Measurements from ENCODE around the gene LITAF. TPM values are rescaled to one million over a fixed set of nuclear protein-coding genes. Genes with fewer than 3 reads are reported as not detected.
"Not testable (repeated sequence)": the region's sequence is repeated elsewhere in the genome, so short reads cannot be mapped to it uniquely, and the experiment has no call there.

Gene LITAF
- total RNA-seq, 1 donor from 2014 or later = 197 TPM

DNA sequence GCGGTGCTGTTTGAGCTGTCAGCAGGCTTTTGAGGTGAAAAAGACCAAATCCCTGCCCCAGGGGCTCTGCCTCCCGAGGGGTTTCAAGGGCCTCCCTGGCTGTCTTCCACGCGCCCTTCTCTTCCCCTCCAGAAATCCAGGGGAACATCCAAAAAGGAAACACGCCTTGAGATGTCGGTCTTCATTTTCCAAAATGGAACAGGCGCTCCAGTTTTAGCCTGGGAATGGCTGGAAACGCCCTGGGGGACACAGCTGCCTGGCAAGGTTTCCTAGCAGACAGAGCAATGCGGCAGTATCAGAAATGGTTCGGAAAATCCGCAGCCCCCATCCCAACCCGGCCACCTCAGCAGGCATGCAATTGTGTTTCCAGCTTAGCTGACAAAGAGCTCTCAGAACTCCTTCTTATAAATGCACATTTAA is 16.6 kb upstream of the LITAF start:
- intact Hi-C loops (cut with micrococcal nuclease) = no loop called here
- Mint-ChIP-seq H3K27me3 (ENCODE audit: insufficient read depth) (peaks cover 13% of the 10 kb centered on the region), H3K27ac (no peak overlapping the region), H3K36me3 (ENCODE audit: low read depth) (no peaks in the 10 kb centered on the region), H3K4me1 (ENCODE audit: low read depth) (no peaks in the 10 kb centered on the region), H3K9me3 (no peaks in the 10 kb centered on the region), H3K4me3 (no peak overlapping the region)
- DNase-seq (ENCODE audit: low spot score) = no peak

DNA sequence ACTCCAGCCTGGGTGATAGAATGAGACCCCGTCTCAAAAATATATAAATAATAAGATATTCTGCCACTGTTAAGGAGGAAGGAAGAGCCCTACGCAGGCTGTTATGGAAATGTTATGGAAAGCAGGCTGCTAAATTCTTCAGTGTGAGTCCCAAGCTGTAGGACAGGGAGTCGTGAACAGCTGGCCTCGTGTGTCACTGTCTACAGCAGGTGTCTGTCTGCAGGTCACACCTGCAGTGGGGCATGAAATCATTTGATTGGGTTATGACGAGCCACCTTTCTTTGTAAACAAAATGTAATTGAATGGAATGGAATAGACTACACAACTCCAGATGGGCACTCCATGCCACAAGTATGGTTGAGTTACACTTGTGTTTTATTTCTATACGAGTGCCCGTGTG is 15.6 kb upstream of the LITAF start:
- H3K36me3 Mint-ChIP-seq (ENCODE audit: low read depth) = no peaks in the 10 kb centered on the region
- intact Hi-C loops (cut with micrococcal nuclease) = no loop called here
- H3K4me1 Mint-ChIP-seq (ENCODE audit: low read depth) = peaks cover 4% of the 10 kb centered on the region
- H3K27me3 Mint-ChIP-seq (ENCODE audit: insufficient read depth) = peaks cover 10% of the 10 kb centered on the region
- H3K4me3 Mint-ChIP-seq = no peak overlapping the region
- no peak for DNase-seq (ENCODE audit: low spot score)
- no peaks in the 10 kb centered on the region for H3K9me3 Mint-ChIP-seq
- H3K27ac Mint-ChIP-seq = no peak overlapping the region

DNA sequence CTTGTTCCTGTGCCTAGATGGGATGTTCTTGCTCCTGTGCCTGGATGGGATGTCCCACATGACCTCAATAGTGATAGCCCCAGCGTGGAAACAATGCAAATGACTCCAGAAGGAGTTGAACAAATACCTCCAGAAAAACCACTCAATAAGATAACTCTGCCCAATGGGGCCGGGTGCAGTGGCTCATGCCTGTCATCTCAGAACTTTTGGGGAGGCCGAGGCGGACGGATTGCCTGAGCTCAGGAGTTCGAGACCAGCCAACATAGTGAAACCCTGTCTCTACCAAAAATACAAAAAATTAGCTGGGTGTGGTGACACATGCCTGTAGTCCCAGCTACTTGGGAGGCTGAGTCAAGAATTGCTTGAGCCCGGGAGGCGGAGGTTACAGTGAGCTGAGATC is 15.2 kb upstream of the LITAF start:
- no peaks in the 10 kb centered on the region for H3K9me3 Mint-ChIP-seq
- no peak for DNase-seq (ENCODE audit: low spot score)
- H3K4me3 Mint-ChIP-seq = no peak overlapping the region
- peaks cover 8% of the 10 kb centered on the region for H3K4me1 Mint-ChIP-seq (ENCODE audit: low read depth)
- H3K36me3 Mint-ChIP-seq (ENCODE audit: low read depth) = no peaks in the 10 kb centered on the region
- intact Hi-C loops (cut with micrococcal nuclease) = no loop called here
- peaks cover 10% of the 10 kb centered on the region for H3K27me3 Mint-ChIP-seq (ENCODE audit: insufficient read depth)
- H3K27ac Mint-ChIP-seq = no peak overlapping the region

DNA sequence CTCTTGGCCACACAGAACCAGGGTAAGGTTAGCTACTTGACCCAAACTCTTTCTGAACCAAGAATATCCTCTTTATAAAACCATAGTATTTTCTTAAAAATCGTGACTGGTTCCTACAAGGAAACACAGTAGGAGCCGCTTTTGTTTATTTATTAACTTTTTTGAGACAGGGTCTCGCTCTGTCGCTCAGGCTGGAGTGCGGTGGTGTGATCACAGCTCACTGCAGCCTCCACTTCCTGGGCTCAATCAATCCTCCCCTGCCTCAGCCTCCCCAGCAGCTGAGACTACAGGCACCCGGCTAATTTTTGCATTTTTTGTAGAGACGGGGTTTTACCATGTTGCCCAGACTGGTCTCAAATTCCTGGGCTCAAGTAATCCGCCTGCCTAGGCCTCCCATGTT is 14.7 kb upstream of the LITAF start:
- H3K9me3 Mint-ChIP-seq = no peaks in the 10 kb centered on the region
- peaks cover 10% of the 10 kb centered on the region for H3K27me3 Mint-ChIP-seq (ENCODE audit: insufficient read depth)
- intact Hi-C loops (cut with micrococcal nuclease) = no loop called here
- no peak overlapping the region for H3K4me3 Mint-ChIP-seq
- no peaks in the 10 kb centered on the region for H3K36me3 Mint-ChIP-seq (ENCODE audit: low read depth)
- no peak overlapping the region for H3K27ac Mint-ChIP-seq
- no peak for DNase-seq (ENCODE audit: low spot score)
- peaks cover 9% of the 10 kb centered on the region for H3K4me1 Mint-ChIP-seq (ENCODE audit: low read depth)

DNA sequence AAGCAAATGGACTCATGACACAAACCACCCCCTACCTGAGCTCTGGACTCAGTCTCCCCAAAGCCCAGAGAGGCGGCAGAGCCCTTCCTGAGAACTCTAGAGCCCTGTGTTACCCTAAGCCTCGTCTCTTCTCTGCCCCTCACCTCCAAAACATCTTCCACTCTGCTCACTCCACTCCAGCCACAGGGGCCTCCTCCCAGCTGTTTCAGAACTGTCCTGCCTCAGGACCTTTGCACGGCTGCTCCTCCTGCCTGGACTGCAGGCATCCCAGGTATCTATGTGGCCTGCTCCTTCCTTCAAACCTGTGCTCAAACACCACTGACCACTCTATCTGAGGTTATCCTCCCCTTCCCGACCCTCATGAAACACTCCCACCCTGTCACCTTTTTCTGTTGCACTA is 12.9 kb upstream of the LITAF start:
- intact Hi-C loops (cut with micrococcal nuclease) = no loop called here
- Mint-ChIP-seq H3K27ac (no peak overlapping the region), H3K27me3 (ENCODE audit: insufficient read depth) (peaks cover 8% of the 10 kb centered on the region), H3K36me3 (ENCODE audit: low read depth) (no peaks in the 10 kb centered on the region), H3K4me3 (no peak overlapping the region), H3K4me1 (ENCODE audit: low read depth) (peaks cover 9% of the 10 kb centered on the region), H3K9me3 (no peaks in the 10 kb centered on the region)
- no peak for DNase-seq (ENCODE audit: low spot score)

DNA sequence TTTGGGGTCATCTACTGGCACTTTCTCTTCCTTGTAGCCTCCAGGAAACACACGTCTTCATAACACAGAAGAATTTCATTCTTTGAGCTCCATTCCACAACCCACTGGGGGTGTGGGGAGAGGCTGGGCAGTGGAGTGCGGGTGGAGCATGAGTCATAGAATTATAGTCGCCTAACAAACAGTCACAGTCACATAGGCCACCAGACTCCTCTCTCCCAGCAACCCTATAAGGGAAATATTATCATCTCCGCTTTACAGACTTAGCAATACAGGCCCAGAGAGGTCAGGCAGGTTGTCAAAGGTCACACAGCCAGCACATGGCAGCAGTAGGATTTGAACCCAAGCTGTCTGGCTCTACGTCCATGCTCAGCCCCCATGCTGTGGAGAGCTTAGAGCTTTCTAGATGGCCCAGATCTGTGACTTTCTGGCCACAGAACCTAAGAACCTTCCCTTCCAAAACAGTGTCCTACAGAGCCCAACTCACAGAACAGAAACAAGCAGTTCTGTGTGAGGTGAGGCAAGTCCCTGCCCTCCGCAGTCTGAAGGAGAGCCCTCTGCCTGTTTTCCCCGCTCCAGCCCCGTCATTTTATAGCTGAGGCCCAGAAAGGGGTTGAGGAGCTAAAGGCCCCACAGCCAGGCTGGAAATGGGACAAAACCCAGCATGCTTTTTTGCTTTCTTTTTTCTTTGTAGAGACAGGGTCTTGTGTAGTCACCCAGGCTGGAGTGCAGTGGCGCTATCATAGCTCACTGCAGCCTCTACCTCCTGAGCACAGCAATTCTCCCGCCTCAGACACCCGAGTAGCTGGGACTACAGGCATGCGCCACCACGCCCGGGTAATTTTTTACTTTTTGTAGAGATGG is 10.7 kb upstream of the LITAF start:
- H3K9me3 Mint-ChIP-seq = no peaks in the 10 kb centered on the region
- H3K4me1 Mint-ChIP-seq (ENCODE audit: low read depth) = peaks cover 9% of the 10 kb centered on the region
- intact Hi-C loops (cut with micrococcal nuclease) = no loop called here
- no peak for DNase-seq (ENCODE audit: low spot score)
- H3K27ac Mint-ChIP-seq = no peak overlapping the region
- no peaks in the 10 kb centered on the region for H3K36me3 Mint-ChIP-seq (ENCODE audit: low read depth)
- H3K4me3 Mint-ChIP-seq = no peak overlapping the region
- H3K27me3 Mint-ChIP-seq (ENCODE audit: insufficient read depth) = peaks cover 5% of the 10 kb centered on the region

DNA sequence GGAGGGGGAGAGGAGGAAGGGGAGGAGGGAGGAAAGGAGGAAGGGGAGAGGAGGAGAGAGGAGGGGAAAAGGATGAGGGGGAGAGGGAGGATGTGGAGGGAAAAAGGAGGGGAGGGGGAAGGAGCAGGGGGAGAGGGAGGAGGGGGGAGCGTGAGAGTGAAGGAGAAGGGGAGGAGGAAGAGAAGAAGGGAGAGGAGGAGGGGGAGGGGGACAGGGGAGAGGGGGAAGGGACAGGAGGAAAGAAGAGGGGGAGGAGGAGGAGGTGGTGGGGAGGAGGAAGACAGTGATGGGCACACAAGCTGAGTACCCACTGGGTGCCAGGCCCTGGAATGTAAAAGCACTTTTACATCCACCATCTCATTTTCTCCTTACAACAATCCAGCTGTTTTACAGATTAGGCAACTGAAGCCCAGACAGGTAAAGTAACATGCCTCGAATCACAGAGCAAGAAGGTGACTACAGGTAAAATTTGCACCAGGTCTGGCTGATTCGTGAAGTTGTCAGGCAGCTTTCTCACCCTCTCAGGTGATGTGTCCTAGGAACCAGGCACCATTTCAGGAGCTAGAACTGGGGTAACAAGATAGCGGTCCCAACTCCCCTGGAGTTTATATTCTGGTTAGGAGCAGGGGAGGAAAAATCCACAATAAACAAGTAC is 10.0 kb upstream of the LITAF start:
- H3K4me3 Mint-ChIP-seq = no peak overlapping the region
- intact Hi-C loops (cut with micrococcal nuclease) = no loop called here
- no peak for DNase-seq (ENCODE audit: low spot score)
- no peaks in the 10 kb centered on the region for H3K9me3 Mint-ChIP-seq
- peaks cover 3% of the 10 kb centered on the region for H3K27me3 Mint-ChIP-seq (ENCODE audit: insufficient read depth)
- no peak overlapping the region for H3K27ac Mint-ChIP-seq
- H3K36me3 Mint-ChIP-seq (ENCODE audit: low read depth) = no peaks in the 10 kb centered on the region
- peaks cover 9% of the 10 kb centered on the region for H3K4me1 Mint-ChIP-seq (ENCODE audit: low read depth)

DNA sequence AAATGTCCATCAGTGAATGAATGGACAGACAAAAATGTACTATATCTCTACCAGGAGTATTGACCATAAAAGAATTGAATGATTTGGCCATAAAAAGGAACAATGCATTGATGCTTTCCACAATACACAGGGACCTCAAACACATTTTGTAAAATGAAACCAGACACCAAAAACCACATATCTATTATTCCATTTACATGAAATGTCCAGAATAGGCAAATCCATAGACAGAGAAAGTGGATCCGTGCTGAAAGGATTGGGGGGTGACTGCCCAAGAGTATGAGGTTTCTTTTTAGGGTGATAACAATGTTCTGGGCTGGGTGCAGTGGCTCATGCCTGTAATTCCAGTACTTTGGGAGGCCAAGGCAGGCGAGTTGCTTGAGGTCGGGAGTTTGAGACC is 6.9 kb upstream of the LITAF start:
- intact Hi-C loops (cut with micrococcal nuclease) = no loop called here
- Mint-ChIP-seq H3K27me3 (ENCODE audit: insufficient read depth) (no peaks in the 10 kb centered on the region), H3K4me3 (no peak overlapping the region), H3K36me3 (ENCODE audit: low read depth) (no peaks in the 10 kb centered on the region), H3K27ac (no peak overlapping the region), H3K4me1 (ENCODE audit: low read depth) (peaks cover 9% of the 10 kb centered on the region), H3K9me3 (no peaks in the 10 kb centered on the region)
- no peak for DNase-seq (ENCODE audit: low spot score)

DNA sequence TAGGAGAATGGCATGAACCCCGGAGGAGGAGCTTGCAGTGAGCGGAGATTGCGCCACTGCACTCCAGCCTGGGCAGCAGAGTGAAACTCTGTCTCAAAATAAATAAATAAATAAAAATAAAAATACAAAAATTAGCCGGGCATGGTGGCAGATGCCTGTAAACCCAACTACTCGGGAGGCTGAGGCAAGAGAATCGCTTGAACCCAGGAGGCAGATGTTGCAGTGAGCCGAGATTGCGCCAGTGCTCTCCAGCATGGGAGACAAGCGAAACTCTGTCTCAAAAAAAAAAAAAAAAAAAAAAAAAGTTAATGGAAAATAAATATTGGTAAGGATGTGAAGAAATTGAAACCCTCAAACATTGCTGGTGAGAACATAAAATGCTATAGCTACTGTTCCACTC is 6.4 kb upstream of the LITAF start:
- H3K36me3 Mint-ChIP-seq (ENCODE audit: low read depth); H3K4me3 Mint-ChIP-seq; H3K27me3 Mint-ChIP-seq (ENCODE audit: insufficient read depth); H3K9me3 Mint-ChIP-seq; H3K4me1 Mint-ChIP-seq (ENCODE audit: low read depth); H3K27ac Mint-ChIP-seq; intact Hi-C loops (cut with micrococcal nuclease); DNase-seq (ENCODE audit: low spot score): not testable (repeated sequence)

DNA sequence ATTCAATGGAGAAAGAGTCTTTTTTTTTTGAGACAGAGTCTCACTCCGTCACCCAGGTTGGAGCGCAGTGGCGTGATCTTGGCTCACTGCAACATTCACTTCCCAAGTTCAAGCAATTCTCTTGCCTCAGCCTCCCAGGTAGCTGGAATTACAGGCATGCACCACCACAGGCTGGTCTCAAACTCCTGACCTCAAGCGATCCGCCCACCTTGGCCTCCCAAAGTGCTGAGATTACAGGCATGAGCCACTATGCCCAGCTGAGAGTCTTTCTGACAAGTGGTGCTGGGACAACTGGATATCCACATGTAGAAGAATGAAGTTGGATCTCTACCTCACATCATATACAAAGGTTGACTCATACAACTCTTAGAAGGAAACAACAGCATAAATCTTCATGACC is 4.9 kb upstream of the LITAF start:
- H3K9me3 Mint-ChIP-seq; intact Hi-C loops (cut with micrococcal nuclease); H3K27me3 Mint-ChIP-seq (ENCODE audit: insufficient read depth); H3K4me3 Mint-ChIP-seq; DNase-seq (ENCODE audit: low spot score); H3K4me1 Mint-ChIP-seq (ENCODE audit: low read depth); H3K36me3 Mint-ChIP-seq (ENCODE audit: low read depth); H3K27ac Mint-ChIP-seq: not testable (repeated sequence)

DNA sequence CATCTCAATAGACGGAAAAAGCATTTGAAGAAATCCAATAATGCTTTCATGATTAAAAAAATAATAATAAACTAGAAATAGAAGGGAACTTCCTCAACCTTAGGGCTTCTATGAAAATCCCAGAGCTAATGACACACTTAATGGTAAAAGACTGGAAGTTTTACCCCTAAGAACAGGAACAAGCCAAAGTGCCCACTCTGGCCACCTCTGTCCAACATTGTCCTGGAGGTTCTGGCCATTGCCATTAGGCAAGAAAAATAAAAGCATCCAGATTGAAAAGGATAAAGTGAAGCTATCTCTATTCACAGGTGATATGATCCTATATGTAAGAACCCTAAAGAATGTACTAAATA is 2.5 kb upstream of the LITAF start:
- H3K9me3 Mint-ChIP-seq = no peaks in the 10 kb centered on the region
- H3K27ac Mint-ChIP-seq = no peak overlapping the region
- H3K36me3 Mint-ChIP-seq (ENCODE audit: low read depth) = peaks cover 11% of the 10 kb centered on the region
- H3K4me3 Mint-ChIP-seq = peak overlapping the region; percentile 12
- no peak for DNase-seq (ENCODE audit: low spot score)
- intact Hi-C loops (cut with micrococcal nuclease) = loop anchor here (5.0 to 10.0 kb wide), 2 partner anchors 42 to 484 kb away; no protein-coding TSS in a partner anchor
- H3K27me3 Mint-ChIP-seq (ENCODE audit: insufficient read depth) = no peaks in the 10 kb centered on the region
- peaks cover 18% of the 10 kb centered on the region for H3K4me1 Mint-ChIP-seq (ENCODE audit: low read depth)

DNA sequence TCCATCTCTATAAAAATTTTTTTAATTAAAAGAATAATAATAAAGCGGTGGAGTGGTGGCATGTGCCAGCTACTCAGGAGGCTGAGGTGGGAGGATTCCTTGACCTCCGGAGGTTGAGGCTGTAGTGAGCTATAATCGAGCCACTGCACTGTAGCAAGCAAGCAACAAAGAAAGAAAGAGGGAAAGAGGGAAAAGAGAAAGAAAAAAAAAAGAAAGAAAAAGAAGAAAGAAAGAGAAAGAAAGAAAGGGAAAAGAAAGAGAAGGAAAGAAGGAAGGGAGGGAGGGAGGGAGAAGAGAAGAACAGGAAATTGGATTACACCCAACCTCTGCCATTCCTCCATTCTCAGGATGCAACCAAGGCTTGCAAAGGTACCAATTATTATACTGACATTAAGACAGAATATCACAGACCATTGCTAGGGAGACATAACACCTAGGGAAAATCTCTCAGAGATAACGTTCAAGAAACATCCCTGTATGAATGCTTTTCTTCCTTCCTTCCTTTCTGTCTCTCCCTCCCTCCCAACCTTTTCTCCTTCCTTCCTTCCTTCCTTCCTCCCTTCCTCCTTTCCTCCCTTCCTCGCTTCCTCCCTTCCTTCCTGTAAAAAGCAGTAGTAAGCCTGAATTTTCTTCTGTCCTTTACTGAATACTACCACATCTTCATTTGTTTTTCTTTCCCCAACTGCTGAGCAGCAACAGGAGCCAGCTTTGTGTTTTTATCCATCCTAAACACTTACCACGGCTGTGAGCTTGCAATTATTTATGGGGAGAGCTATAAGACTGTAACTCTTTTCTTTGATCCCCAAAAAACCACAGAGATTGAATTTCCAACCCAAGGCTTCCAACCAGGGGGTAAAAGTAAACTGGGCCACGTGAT is 1.8 kb upstream of the LITAF start:
- intact Hi-C loops (cut with micrococcal nuclease) = loop anchor here (5.0 to 10.0 kb wide), 2 partner anchors 41 to 484 kb away; no protein-coding TSS in a partner anchor
- Mint-ChIP-seq H3K4me3 (peak overlapping the region; percentile 12), H3K27ac (no peak overlapping the region), H3K27me3 (ENCODE audit: insufficient read depth) (no peaks in the 10 kb centered on the region), H3K4me1 (ENCODE audit: low read depth) (peaks cover 24% of the 10 kb centered on the region), H3K9me3 (no peaks in the 10 kb centered on the region), H3K36me3 (ENCODE audit: low read depth) (peaks cover 15% of the 10 kb centered on the region)
- no peak for DNase-seq (ENCODE audit: low spot score)

Measured in activated T-helper 1 cell treated with anti-CD3 and anti-CD28 coated beads, Interleukin-12 subunit alpha, Interleukin-12 subunit beta, Interleukin-2, Interleukin-4 antibody, amounts not matched to agents 30 ng/mL and 10 ng/mL and 1 ng/mL, durations not matched to agents 14 hours and 24 hours and 36 hours (primary cell).